ENCODE measurements around the gene LRTM1.

GRCh38 chr3:54970895-54971294, 43.0 kb upstream of the LRTM1 start:
- TF ChIP-seq POLR2A (IDR thresholded peaks at IDR 0.05): no peak
- TF ChIP-seq CTCF (IDR thresholded peaks at IDR 0.05): no peak

Data from testis (tissue), 2 donors.